ENCODE data around the gene ZNF506. TPM values are rescaled to one million over a fixed set of nuclear protein-coding genes. Genes with fewer than 3 reads are reported as not detected.
A peak's percentile ranks its signal among the peaks of the same experiment; 100 is the strongest.
"Not testable (repeated sequence)": the region's sequence is repeated elsewhere in the genome, so short reads cannot be mapped to it uniquely, and the experiment has no call there.

ZNF506 gene
- total RNA-seq, 4 donors from 2014 or later, result 29.4 to 50.0 (median 43.2) TPM

- Histone ChIP-seq H3K36me3 (peaks cover 0 to 14% (median 0%) of the 10 kb centered on the region in 3 donors), H3K27me3 (no peaks in the 10 kb centered on the region), H3K9me3 (peaks cover 0 to 16% (median 6%) of the 10 kb centered on the region in 4 donors), H3K27ac (no peak overlapping the region), H3K4me3 (no peak overlapping the region), H3K4me1 (peaks cover 0 to 22% (median 3%) of the 10 kb centered on the region in 4 donors)
- 71 to 84% methylated on average over 2 of the region's 2 CpGs for WGBS, 2 donors
- TF ChIP-seq CTCF (IDR thresholded peaks at IDR 0.05) (no peak), POLR2A (IDR thresholded peaks at IDR 0.05) (no peak), EP300 (IDR thresholded peaks at IDR 0.05) (no peak)
- no peak for DNase-seq (ENCODE audit: low spot score in 2 of 2)
Observed at GRCh38 chr19:19823916-19824315, 2.4 kb upstream of the ZNF506 start.

- not testable (repeated sequence) for DNase-seq (ENCODE audit: low spot score in 2 of 2); H3K27me3 ChIP-seq; H3K9me3 ChIP-seq
- 3 to 6% methylated on average over 11 of the region's 11 CpGs for WGBS, 2 donors
- peaks cover 0 to 34% (median 3%) of the 10 kb centered on the region in 4 donors for H3K4me1 ChIP-seq
- peak overlapping the region; percentile 83 to 95 (median 89) for H3K27ac ChIP-seq
- peak overlapping the region; percentile 54 to 88 (median 75) for H3K4me3 ChIP-seq
- peaks cover 0 to 22% (median 0%) of the 10 kb centered on the region in 3 donors for H3K36me3 ChIP-seq
Observed at GRCh38 chr19:19821976-19822375, 426 bp upstream of the ZNF506 start.

- Histone ChIP-seq H3K4me3 (peak overlapping the region; percentile 54 to 88 (median 75)), H3K4me1 (peaks cover 0 to 34% (median 3%) of the 10 kb centered on the region in 4 donors), H3K9me3 (peaks cover 0 to 3% (median 1%) of the 10 kb centered on the region in 4 donors), H3K27me3 (no peaks in the 10 kb centered on the region), H3K36me3 (peaks cover 0 to 26% (median 0%) of the 10 kb centered on the region in 3 donors), H3K27ac (peak overlapping the region; percentile 83 to 95 (median 92))
- DNase-seq (ENCODE audit: low spot score in 2 of 2), result no peak
- WGBS, 2 donors, result 6 to 11% methylated on average over 17 of the region's 17 CpGs
- TF ChIP-seq CTCF (IDR thresholded peaks at IDR 0.05), result no peak
- TF ChIP-seq EP300 (IDR thresholded peaks at IDR 0.05), result no peak
- TF ChIP-seq POLR2A (IDR thresholded peaks at IDR 0.05), result no peak
Observed at GRCh38 chr19:19820774-19821320, 703 bp downstream of the ZNF506 start.

GRCh38 chr19:19817357-19817756 lies 4.2 kb downstream of the ZNF506 start:
- WGBS, 2 donors, result 72 to 75% methylated on average over 3 of the region's 3 CpGs

GRCh38 chr19:19816679-19817078 lies 4.9 kb downstream of the ZNF506 start:
- TF ChIP-seq CTCF (IDR thresholded peaks at IDR 0.05) (no peak), POLR2A (IDR thresholded peaks at IDR 0.05) (no peak), EP300 (IDR thresholded peaks at IDR 0.05) (no peak)
- Histone ChIP-seq H3K27me3 (no peaks in the 10 kb centered on the region), H3K36me3 (peaks cover 0 to 52% (median 0%) of the 10 kb centered on the region in 3 donors), H3K9me3 (peaks cover 0 to 14% (median 1%) of the 10 kb centered on the region in 4 donors), H3K4me3 (no peak overlapping the region), H3K4me1 (peaks cover 0 to 30% (median 3%) of the 10 kb centered on the region in 4 donors), H3K27ac (no peak overlapping the region)
- DNase-seq (ENCODE audit: low spot score in 2 of 2), result no peak
- 55 to 75% methylated on average over 9 of the region's 9 CpGs for WGBS, 2 donors

More at GRCh38 chr19:19817357-19817756, 4.2 kb downstream of the ZNF506 start:
- TF ChIP-seq CTCF (IDR thresholded peaks at IDR 0.05), result no peak
- TF ChIP-seq EP300 (IDR thresholded peaks at IDR 0.05), result no peak
- TF ChIP-seq POLR2A (IDR thresholded peaks at IDR 0.05), result no peak
- H3K4me1 ChIP-seq, result peaks cover 0 to 34% (median 3%) of the 10 kb centered on the region in 4 donors
- no peak overlapping the region for H3K27ac ChIP-seq
- H3K27me3 ChIP-seq, result no peaks in the 10 kb centered on the region
- no peak for DNase-seq (ENCODE audit: low spot score in 2 of 2)
- H3K9me3 ChIP-seq, result peaks cover 0 to 13% (median under 1%) of the 10 kb centered on the region in 4 donors
- no peak overlapping the region for H3K4me3 ChIP-seq
- peaks cover 0 to 51% (median 0%) of the 10 kb centered on the region in 3 donors for H3K36me3 ChIP-seq

GRCh38 chr19:19811999-19812398 lies 9.6 kb downstream of the ZNF506 start:
- DNase-seq (ENCODE audit: low spot score in 2 of 2); H3K27ac ChIP-seq; H3K27me3 ChIP-seq; H3K4me3 ChIP-seq; H3K4me1 ChIP-seq: not testable (repeated sequence)
- 94% methylated on average over 1 of the region's 1 CpG for WGBS, 2 donors
- H3K36me3 ChIP-seq, result peaks cover 0 to 66% (median 0%) of the 10 kb centered on the region in 3 donors
- peaks cover 0 to 32% (median 1%) of the 10 kb centered on the region in 4 donors for H3K9me3 ChIP-seq
